ENCODE data around the gene TAF3. TPM values are rescaled to one million over a fixed set of nuclear protein-coding genes. Genes with fewer than 3 reads are reported as not detected.

TAF3 gene
- total RNA-seq, 4 donors from 2014 or later = 11.7 to 12.6 (median 12.4) TPM

- TF ChIP-seq POLR2A (IDR thresholded peaks at IDR 0.05) = no peak
- TF ChIP-seq CTCF (IDR thresholded peaks at IDR 0.05) = peak; percentile 41 to 83 (median 59)
- no peak for TF ChIP-seq EP300 (IDR thresholded peaks at IDR 0.05)
- WGBS, 2 donors = 8 to 15% methylated on average over 5 of the region's 5 CpGs
- Histone ChIP-seq H3K9me3 (no peaks in the 10 kb centered on the region), H3K27ac (no peak overlapping the region), H3K4me1 (peaks cover 0 to 4% (median 0%) of the 10 kb centered on the region in 4 donors), H3K36me3 (no peaks in the 10 kb centered on the region), H3K4me3 (peak overlapping the region in 3 of 4 donors; percentile 7 to 24 (median 7)), H3K27me3 (no peaks in the 10 kb centered on the region)
- DNase-seq (ENCODE audit: low spot score in 2 of 2) = no peak
These were observed 53.7 kb downstream of the TAF3 start for GRCh38 chr10:7872041-7872442.

- 68 to 78% methylated on average over 2 of the region's 2 CpGs for WGBS, 2 donors
- Histone ChIP-seq H3K9me3 (no peaks in the 10 kb centered on the region), H3K27ac (no peak overlapping the region), H3K27me3 (no peaks in the 10 kb centered on the region), H3K4me3 (no peak overlapping the region), H3K36me3 (no peaks in the 10 kb centered on the region), H3K4me1 (peaks cover 0 to 4% (median 0%) of the 10 kb centered on the region in 4 donors)
- DNase-seq (ENCODE audit: low spot score in 2 of 2) = no peak
- TF ChIP-seq POLR2A (IDR thresholded peaks at IDR 0.05) = no peak
- no peak for TF ChIP-seq CTCF (IDR thresholded peaks at IDR 0.05)
- TF ChIP-seq EP300 (IDR thresholded peaks at IDR 0.05) = no peak
These were observed 56.6 kb downstream of the TAF3 start for GRCh38 chr10:7874864-7875263.

- no peak for DNase-seq (ENCODE audit: low spot score in 2 of 2)
- 47 to 58% methylated on average over 4 of the region's 4 CpGs for WGBS, 2 donors
- no peak overlapping the region for H3K4me3 ChIP-seq
- no peak for TF ChIP-seq POLR2A (IDR thresholded peaks at IDR 0.05)
- TF ChIP-seq CTCF (IDR thresholded peaks at IDR 0.05) = no peak
- TF ChIP-seq EP300 (IDR thresholded peaks at IDR 0.05) = no peak
- no peaks in the 10 kb centered on the region for H3K9me3 ChIP-seq
- H3K27me3 ChIP-seq = no peaks in the 10 kb centered on the region
- no peak overlapping the region for H3K27ac ChIP-seq
- H3K36me3 ChIP-seq = no peaks in the 10 kb centered on the region
- H3K4me1 ChIP-seq = peaks cover 0 to 4% (median 0%) of the 10 kb centered on the region in 4 donors
These were observed 58.3 kb downstream of the TAF3 start for GRCh38 chr10:7876541-7877127.

- no peak overlapping the region for H3K27ac ChIP-seq
- no peaks in the 10 kb centered on the region for H3K36me3 ChIP-seq
- no peaks in the 10 kb centered on the region for H3K27me3 ChIP-seq
- 97 to 99% methylated on average over 3 of the region's 3 CpGs for WGBS, 2 donors
- DNase-seq (ENCODE audit: low spot score in 2 of 2) = no peak
- no peak overlapping the region for H3K4me3 ChIP-seq
- no peaks in the 10 kb centered on the region for H3K9me3 ChIP-seq
- no peaks in the 10 kb centered on the region for H3K4me1 ChIP-seq
- TF ChIP-seq CTCF (IDR thresholded peaks at IDR 0.05) = no peak
- no peak for TF ChIP-seq EP300 (IDR thresholded peaks at IDR 0.05)
- TF ChIP-seq POLR2A (IDR thresholded peaks at IDR 0.05) = no peak
These were observed 62.8 kb downstream of the TAF3 start for GRCh38 chr10:7881119-7881518.

GRCh38 chr10:7886056-7886455 lies 67.8 kb downstream of the TAF3 start:
- H3K27me3 ChIP-seq = no peaks in the 10 kb centered on the region
- H3K4me1 ChIP-seq = peaks cover 0 to 4% (median 0%) of the 10 kb centered on the region in 4 donors
- 97 to 98% methylated on average over 2 of the region's 2 CpGs for WGBS, 2 donors
- no peaks in the 10 kb centered on the region for H3K36me3 ChIP-seq
- H3K4me3 ChIP-seq = no peak overlapping the region
- TF ChIP-seq CTCF (IDR thresholded peaks at IDR 0.05) = no peak
- TF ChIP-seq EP300 (IDR thresholded peaks at IDR 0.05) = no peak
- TF ChIP-seq POLR2A (IDR thresholded peaks at IDR 0.05) = no peak
- DNase-seq (ENCODE audit: low spot score in 2 of 2) = no peak
- H3K9me3 ChIP-seq = no peaks in the 10 kb centered on the region
- no peak overlapping the region for H3K27ac ChIP-seq
